ENCODE measurements around the gene SLC13A2. TPM values are rescaled to one million over a fixed set of nuclear protein-coding genes. Genes with fewer than 3 reads are reported as not detected.
A peak's percentile ranks its signal among the peaks of the same experiment; 100 is the strongest.

The SLC13A2 gene
- total and polyA plus RNA-seq, 9 donors: 0.09 to 0.12 TPM; not detected in 7

GRCh38 chr17:28524476-28525424 is 51.3 kb downstream of the SLC13A2 start:
- Histone ChIP-seq H3K36me3 (ENCODE audit: control insufficient read depth, insufficient read depth, low read length) (no peaks in the 10 kb centered on the region), H3K9me3 (replicated peaks; ENCODE audit: control insufficient read depth, low read depth, low read length) (no peaks in the 10 kb centered on the region), H3K27ac (ENCODE audit: low read length) (no peak overlapping the region), H3K4me3 (ENCODE audit: low read length) (no peak overlapping the region), H3K4me1 (ENCODE audit: control insufficient read depth, insufficient read depth, low read length) (no peaks in the 10 kb centered on the region), H3K27me3 (ENCODE audit: control insufficient read depth, insufficient read depth, low read length) (no peaks in the 10 kb centered on the region)
- no peak for DNase-seq
- WGBS (ENCODE audit: insufficient coverage): 74% methylated on average over 24 of the region's 25 CpGs

GRCh38 chr17:28526381-28526780 is 52.9 kb downstream of the SLC13A2 start:
- Histone ChIP-seq H3K4me3 (ENCODE audit: low read length) (no peak overlapping the region), H3K36me3 (ENCODE audit: control insufficient read depth, insufficient read depth, low read length) (no peaks in the 10 kb centered on the region), H3K27ac (ENCODE audit: low read length) (no peak overlapping the region), H3K9me3 (replicated peaks; ENCODE audit: control insufficient read depth, low read depth, low read length) (no peaks in the 10 kb centered on the region), H3K4me1 (ENCODE audit: control insufficient read depth, insufficient read depth, low read length) (no peaks in the 10 kb centered on the region), H3K27me3 (ENCODE audit: control insufficient read depth, insufficient read depth, low read length) (peaks cover 9% of the 10 kb centered on the region)
- peak; percentile 30 for DNase-seq
- 65% methylated on average over 8 of the region's 8 CpGs for WGBS (ENCODE audit: insufficient coverage)

GRCh38 chr17:28527181-28527681 is 53.8 kb downstream of the SLC13A2 start:
- DNase-seq: no peak
- H3K4me1 ChIP-seq (ENCODE audit: control insufficient read depth, insufficient read depth, low read length): no peaks in the 10 kb centered on the region
- peaks cover 12% of the 10 kb centered on the region for H3K27me3 ChIP-seq (ENCODE audit: control insufficient read depth, insufficient read depth, low read length)
- no peaks in the 10 kb centered on the region for H3K36me3 ChIP-seq (ENCODE audit: control insufficient read depth, insufficient read depth, low read length)
- H3K4me3 ChIP-seq (ENCODE audit: low read length): no peak overlapping the region
- no peak overlapping the region for H3K27ac ChIP-seq (ENCODE audit: low read length)
- WGBS (ENCODE audit: insufficient coverage): 92% methylated on average over 1 of the region's 2 CpGs
- H3K9me3 ChIP-seq (replicated peaks; ENCODE audit: control insufficient read depth, low read depth, low read length): no peaks in the 10 kb centered on the region

- no peaks in the 10 kb centered on the region for H3K4me1 ChIP-seq (ENCODE audit: control insufficient read depth, insufficient read depth, low read length)
- no peak overlapping the region for H3K27ac ChIP-seq (ENCODE audit: low read length)
- no peak overlapping the region for H3K4me3 ChIP-seq (ENCODE audit: low read length)
- H3K36me3 ChIP-seq (ENCODE audit: control insufficient read depth, insufficient read depth, low read length): no peaks in the 10 kb centered on the region
- 100% methylated on average over 2 of the region's 2 CpGs for WGBS (ENCODE audit: insufficient coverage)
- no peak for DNase-seq
- H3K27me3 ChIP-seq (ENCODE audit: control insufficient read depth, insufficient read depth, low read length): peaks cover 12% of the 10 kb centered on the region
- H3K9me3 ChIP-seq (replicated peaks; ENCODE audit: control insufficient read depth, low read depth, low read length): no peaks in the 10 kb centered on the region
Measured at GRCh38 chr17:28527859-28528258, 54.4 kb downstream of the SLC13A2 start.

- no peak for DNase-seq
- no peaks in the 10 kb centered on the region for H3K4me1 ChIP-seq (ENCODE audit: control insufficient read depth, insufficient read depth, low read length)
- WGBS (ENCODE audit: insufficient coverage): 45% methylated on average over 5 of the region's 9 CpGs
- H3K36me3 ChIP-seq (ENCODE audit: control insufficient read depth, insufficient read depth, low read length): no peaks in the 10 kb centered on the region
- H3K4me3 ChIP-seq (ENCODE audit: low read length): no peak overlapping the region
- no peaks in the 10 kb centered on the region for H3K9me3 ChIP-seq (replicated peaks; ENCODE audit: control insufficient read depth, low read depth, low read length)
- H3K27me3 ChIP-seq (ENCODE audit: control insufficient read depth, insufficient read depth, low read length): peaks cover 12% of the 10 kb centered on the region
- H3K27ac ChIP-seq (ENCODE audit: low read length): no peak overlapping the region
Measured at GRCh38 chr17:28528327-28529012, 55.0 kb downstream of the SLC13A2 start.

- DNase-seq: no peak
- no peak overlapping the region for H3K27ac ChIP-seq (ENCODE audit: low read length)
- H3K27me3 ChIP-seq (ENCODE audit: control insufficient read depth, insufficient read depth, low read length): peaks cover 12% of the 10 kb centered on the region
- WGBS (ENCODE audit: insufficient coverage): no CpG with 5 or more reads among the region's 3 CpGs
- no peaks in the 10 kb centered on the region for H3K9me3 ChIP-seq (replicated peaks; ENCODE audit: control insufficient read depth, low read depth, low read length)
- no peaks in the 10 kb centered on the region for H3K4me1 ChIP-seq (ENCODE audit: control insufficient read depth, insufficient read depth, low read length)
- H3K4me3 ChIP-seq (ENCODE audit: low read length): no peak overlapping the region
- no peaks in the 10 kb centered on the region for H3K36me3 ChIP-seq (ENCODE audit: control insufficient read depth, insufficient read depth, low read length)
Measured at GRCh38 chr17:28529013-28529400, 55.6 kb downstream of the SLC13A2 start.

- Histone ChIP-seq H3K4me1 (ENCODE audit: control insufficient read depth, insufficient read depth, low read length) (no peaks in the 10 kb centered on the region), H3K27ac (ENCODE audit: low read length) (no peak overlapping the region), H3K9me3 (replicated peaks; ENCODE audit: control insufficient read depth, low read depth, low read length) (no peaks in the 10 kb centered on the region), H3K27me3 (ENCODE audit: control insufficient read depth, insufficient read depth, low read length) (peaks cover 12% of the 10 kb centered on the region), H3K36me3 (ENCODE audit: control insufficient read depth, insufficient read depth, low read length) (no peaks in the 10 kb centered on the region), H3K4me3 (ENCODE audit: low read length) (no peak overlapping the region)
- WGBS (ENCODE audit: insufficient coverage): no CpG with 5 or more reads among the region's 4 CpGs
- no peak for DNase-seq
Measured at GRCh38 chr17:28530250-28530649, 56.8 kb downstream of the SLC13A2 start.

GRCh38 chr17:28530926-28531325 is 57.5 kb downstream of the SLC13A2 start:
- no peak for DNase-seq
- Histone ChIP-seq H3K9me3 (replicated peaks; ENCODE audit: control insufficient read depth, low read depth, low read length) (no peaks in the 10 kb centered on the region), H3K4me1 (ENCODE audit: control insufficient read depth, insufficient read depth, low read length) (no peaks in the 10 kb centered on the region), H3K4me3 (ENCODE audit: low read length) (no peak overlapping the region), H3K36me3 (ENCODE audit: control insufficient read depth, insufficient read depth, low read length) (no peaks in the 10 kb centered on the region), H3K27me3 (ENCODE audit: control insufficient read depth, insufficient read depth, low read length) (peaks cover 12% of the 10 kb centered on the region), H3K27ac (ENCODE audit: low read length) (no peak overlapping the region)
- WGBS (ENCODE audit: insufficient coverage): 50% methylated on average over 4 of the region's 7 CpGs

- peaks cover 12% of the 10 kb centered on the region for H3K27me3 ChIP-seq (ENCODE audit: control insufficient read depth, insufficient read depth, low read length)
- 56% methylated on average over 4 of the region's 7 CpGs for WGBS (ENCODE audit: insufficient coverage)
- H3K27ac ChIP-seq (ENCODE audit: low read length): no peak overlapping the region
- no peak for DNase-seq
- no peaks in the 10 kb centered on the region for H3K4me1 ChIP-seq (ENCODE audit: control insufficient read depth, insufficient read depth, low read length)
- no peaks in the 10 kb centered on the region for H3K9me3 ChIP-seq (replicated peaks; ENCODE audit: control insufficient read depth, low read depth, low read length)
- H3K36me3 ChIP-seq (ENCODE audit: control insufficient read depth, insufficient read depth, low read length): no peaks in the 10 kb centered on the region
- H3K4me3 ChIP-seq (ENCODE audit: low read length): no peak overlapping the region
Measured at GRCh38 chr17:28532050-28532960, 58.9 kb downstream of the SLC13A2 start.

Measured in muscle of leg (tissue), 11 donors.